ENCODE data around the gene GVQW3. TPM values are rescaled to one million over a fixed set of nuclear protein-coding genes. Genes with fewer than 3 reads are reported as not detected.

Gene GVQW3
- polyA plus RNA-seq, 3 donors = 0.15 to 1.1 TPM; not detected in 1

DNA sequence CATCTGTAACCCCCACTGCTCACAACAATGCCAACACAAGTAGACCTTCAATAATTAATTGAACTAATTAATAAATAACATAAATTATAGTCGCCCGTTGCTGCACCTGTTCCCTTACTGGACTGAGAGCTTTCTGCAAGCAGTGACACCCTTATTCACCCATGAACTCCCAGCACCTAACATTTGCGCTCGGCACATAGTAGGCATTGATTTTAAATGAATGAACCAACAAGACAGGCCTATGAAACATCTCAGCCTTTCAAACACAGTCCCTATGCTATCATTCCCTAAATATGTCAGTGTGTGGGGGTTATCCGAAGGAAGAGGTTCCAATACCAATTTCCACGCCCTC, 1.3 kb upstream of the GVQW3 start:
- Mint-ChIP-seq H3K4me1 (peaks cover 67% of the 10 kb centered on the region), H3K4me3 (peak overlapping the region; percentile 96 to 97), H3K27me3 (ENCODE audit: low read depth in 3 of 3) (peaks cover 0 to 4% (median 0%) of the 10 kb centered on the region in 3 donors), H3K27ac (peak overlapping the region; percentile 88 to 96 (median 93)), H3K9me3 (no peaks in the 10 kb centered on the region), H3K36me3 (no peaks in the 10 kb centered on the region)
- WGBS (ENCODE audit: insufficient coverage) = no CpG with 5 or more reads among the region's 6 CpGs
- peak overlapping the region; percentile 90 for H2AFZ ChIP-seq (ENCODE audit: insufficient read depth, low read depth, low read length, poor library complexity, severe bottlenecking)
- no peak for DNase-seq
- H3K27me3 ChIP-seq (ENCODE audit: control insufficient read depth in 2 of 2, insufficient read depth in 2 of 2, low read length in 2 of 2) = no peaks in the 10 kb centered on the region
- TF ChIP-seq, protein P1, sequence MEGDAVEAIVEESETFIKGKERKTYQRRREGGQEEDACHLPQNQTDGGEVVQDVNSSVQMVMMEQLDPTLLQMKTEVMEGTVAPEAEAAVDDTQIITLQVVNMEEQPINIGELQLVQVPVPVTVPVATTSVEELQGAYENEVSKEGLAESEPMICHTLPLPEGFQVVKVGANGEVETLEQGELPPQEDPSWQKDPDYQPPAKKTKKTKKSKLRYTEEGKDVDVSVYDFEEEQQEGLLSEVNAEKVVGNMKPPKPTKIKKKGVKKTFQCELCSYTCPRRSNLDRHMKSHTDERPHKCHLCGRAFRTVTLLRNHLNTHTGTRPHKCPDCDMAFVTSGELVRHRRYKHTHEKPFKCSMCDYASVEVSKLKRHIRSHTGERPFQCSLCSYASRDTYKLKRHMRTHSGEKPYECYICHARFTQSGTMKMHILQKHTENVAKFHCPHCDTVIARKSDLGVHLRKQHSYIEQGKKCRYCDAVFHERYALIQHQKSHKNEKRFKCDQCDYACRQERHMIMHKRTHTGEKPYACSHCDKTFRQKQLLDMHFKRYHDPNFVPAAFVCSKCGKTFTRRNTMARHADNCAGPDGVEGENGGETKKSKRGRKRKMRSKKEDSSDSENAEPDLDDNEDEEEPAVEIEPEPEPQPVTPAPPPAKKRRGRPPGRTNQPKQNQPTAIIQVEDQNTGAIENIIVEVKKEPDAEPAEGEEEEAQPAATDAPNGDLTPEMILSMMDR (IDR thresholded peaks at IDR 0.05) = no peak
- no peaks in the 10 kb centered on the region for H3K36me3 ChIP-seq (replicated peaks in 1 of 2; ENCODE audit: control insufficient read depth in 1 of 2, insufficient read depth in 2 of 2, low read length in 2 of 2)
- peak overlapping the region in 1 of 2 donors; percentile 84 for H3K27ac ChIP-seq (ENCODE audit: low read depth in 1 of 2, low read length in 2 of 2)
- H3K9ac ChIP-seq (ENCODE audit: insufficient read depth, low read length, poor library complexity, severe bottlenecking) = peak overlapping the region; percentile 90
- peaks cover 33 to 37% of the 10 kb centered on the region in 2 donors for H3K4me1 ChIP-seq (ENCODE audit: control insufficient read depth in 1 of 2, insufficient read depth in 2 of 2, low read length in 2 of 2)
- intact Hi-C loops (cut with micrococcal nuclease) = loop anchor here (2.0 to 10.0 kb wide), 6 partner anchors 42 to 172 kb away; partner anchors contain the start of genes EMSY (in 1 of the 2) and WNT11 (in 1 of the 2)
- H3K4me2 ChIP-seq (replicated peaks; ENCODE audit: extremely low read depth, low read length, poor library complexity, severe bottlenecking) = peak overlapping the region; percentile 90
- no peaks in the 10 kb centered on the region for H3K9me3 ChIP-seq (replicated peaks in 1 of 2; ENCODE audit: control insufficient read depth in 1 of 2, insufficient read depth in 1 of 2, low read length in 2 of 2)
- H3K79me2 ChIP-seq (ENCODE audit: insufficient read depth, low read length) = peaks cover 58% of the 10 kb centered on the region
- H4K20me1 ChIP-seq (ENCODE audit: insufficient read depth, low read length) = peaks cover 57% of the 10 kb centered on the region
- H3K4me3 ChIP-seq (replicated peaks in 1 of 3; ENCODE audit: low read depth in 2 of 3, low read length in 3 of 3) = peak overlapping the region; percentile 70 to 93 (median 74)

DNA sequence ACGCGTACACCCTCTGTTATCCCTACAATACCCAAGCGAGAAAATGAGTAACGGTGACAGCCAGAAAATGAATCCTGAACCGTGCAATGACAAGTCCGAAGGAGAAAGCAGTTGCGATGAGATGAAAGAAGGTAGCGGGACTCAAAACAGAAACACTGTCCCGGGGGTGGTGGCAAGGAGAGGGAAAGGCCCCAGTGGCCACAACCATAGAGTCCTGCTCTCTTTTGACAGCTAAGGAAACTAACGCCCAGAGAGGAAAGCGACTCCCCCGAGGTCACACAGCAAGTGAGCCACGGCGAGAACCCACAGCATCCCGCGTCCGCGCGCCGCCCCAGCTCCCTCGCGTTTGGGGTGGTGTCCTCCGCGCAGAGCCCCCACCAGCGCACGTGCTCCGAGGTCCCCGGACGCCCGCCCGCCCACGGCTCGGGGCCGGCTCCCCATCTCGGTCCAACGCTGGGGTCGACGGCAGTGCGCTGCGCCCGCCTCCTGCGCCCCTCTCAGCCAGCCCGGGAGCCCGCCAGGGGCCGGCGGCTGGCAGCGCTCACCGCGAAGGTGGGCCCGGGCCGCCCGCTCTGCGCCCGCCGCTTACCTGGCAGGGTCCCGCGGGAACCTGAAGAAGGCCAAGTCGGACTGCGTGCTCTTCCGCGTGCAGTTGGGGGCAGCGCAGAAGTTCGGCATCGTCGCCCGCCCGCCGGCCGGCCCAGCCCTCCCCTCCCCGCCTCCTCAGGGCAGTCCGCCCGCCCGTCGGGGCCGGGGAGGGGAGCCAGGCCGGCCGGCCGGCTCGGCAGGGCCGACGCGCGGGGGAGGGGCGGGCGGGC, 755 bp upstream of the GVQW3 start:
- Mint-ChIP-seq H3K4me3 (peak overlapping the region; percentile 96 to 97), H3K9me3 (no peaks in the 10 kb centered on the region), H3K36me3 (no peaks in the 10 kb centered on the region), H3K4me1 (peaks cover 63% of the 10 kb centered on the region), H3K27me3 (ENCODE audit: low read depth in 3 of 3) (peaks cover 0 to 4% (median 0%) of the 10 kb centered on the region in 3 donors), H3K27ac (peak overlapping the region; percentile 88 to 96 (median 93))
- Histone ChIP-seq H3K9me3 (replicated peaks in 1 of 2; ENCODE audit: control insufficient read depth in 1 of 2, insufficient read depth in 1 of 2, low read length in 2 of 2) (no peaks in the 10 kb centered on the region), H3K79me2 (ENCODE audit: insufficient read depth, low read length) (peaks cover 52% of the 10 kb centered on the region), H3K4me3 (replicated peaks in 1 of 3; ENCODE audit: low read depth in 2 of 3, low read length in 3 of 3) (peak overlapping the region; percentile 70 to 93 (median 74)), H3K27ac (ENCODE audit: low read depth in 1 of 2, low read length in 2 of 2) (peak overlapping the region; percentile 11 to 84), H4K20me1 (ENCODE audit: insufficient read depth, low read length) (peaks cover 51% of the 10 kb centered on the region), H3K27me3 (ENCODE audit: control insufficient read depth in 2 of 2, insufficient read depth in 2 of 2, low read length in 2 of 2) (no peaks in the 10 kb centered on the region), H3K4me1 (ENCODE audit: control insufficient read depth in 1 of 2, insufficient read depth in 2 of 2, low read length in 2 of 2) (peaks cover 33 to 37% of the 10 kb centered on the region in 2 donors), H3K36me3 (replicated peaks in 1 of 2; ENCODE audit: control insufficient read depth in 1 of 2, insufficient read depth in 2 of 2, low read length in 2 of 2) (no peaks in the 10 kb centered on the region), H3K4me2 (replicated peaks; ENCODE audit: extremely low read depth, low read length, poor library complexity, severe bottlenecking) (peak overlapping the region; percentile 90), H2AFZ (ENCODE audit: insufficient read depth, low read depth, low read length, poor library complexity, severe bottlenecking) (peak overlapping the region; percentile 90), H3K9ac (ENCODE audit: insufficient read depth, low read length, poor library complexity, severe bottlenecking) (peak overlapping the region; percentile 90)
- peak in 1 of 3 donors; percentile 23 for DNase-seq
- WGBS (ENCODE audit: insufficient coverage) = under 1% methylated on average over 54 of the region's 85 CpGs
- TF ChIP-seq, protein P1 (IDR thresholded peaks at IDR 0.05) = no peak
- intact Hi-C loops (cut with micrococcal nuclease) = loop anchor here (2.0 to 10.0 kb wide), 5 partner anchors 43 to 173 kb away; partner anchors contain the start of genes EMSY (in 1 of the 2) and WNT11 (in 1 of the 2)
